ENCODE results near the gene HLA-DQA1.
"Not testable (repeated sequence)": the region's sequence is repeated elsewhere in the genome, so short reads cannot be mapped to it uniquely, and the experiment has no call there.

HLA-DQA1 gene

DNA sequence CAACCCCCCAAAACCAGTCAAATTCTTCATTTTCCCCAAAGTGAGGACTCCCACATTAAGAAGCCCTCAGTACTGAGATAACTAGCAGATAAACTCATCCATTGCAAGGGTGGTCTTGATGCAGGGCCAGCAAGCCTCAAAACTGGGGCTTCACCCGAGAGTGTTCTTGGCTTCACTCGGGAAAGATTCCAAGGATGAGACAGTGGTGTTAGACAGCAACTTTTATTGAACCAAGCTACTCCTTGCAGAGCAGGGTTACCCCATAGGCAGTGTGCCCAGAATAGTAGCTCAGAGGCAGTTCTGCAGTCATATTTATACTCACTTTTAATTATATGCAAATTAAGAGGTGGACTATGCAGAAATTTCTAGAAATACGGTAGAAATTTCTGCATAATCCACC lies 15.8 kb upstream of the HLA-DQA1 start:
- no peak for DNase-seq (ENCODE audit: low read depth in 1 of 2, low spot score in 1 of 2)

DNA sequence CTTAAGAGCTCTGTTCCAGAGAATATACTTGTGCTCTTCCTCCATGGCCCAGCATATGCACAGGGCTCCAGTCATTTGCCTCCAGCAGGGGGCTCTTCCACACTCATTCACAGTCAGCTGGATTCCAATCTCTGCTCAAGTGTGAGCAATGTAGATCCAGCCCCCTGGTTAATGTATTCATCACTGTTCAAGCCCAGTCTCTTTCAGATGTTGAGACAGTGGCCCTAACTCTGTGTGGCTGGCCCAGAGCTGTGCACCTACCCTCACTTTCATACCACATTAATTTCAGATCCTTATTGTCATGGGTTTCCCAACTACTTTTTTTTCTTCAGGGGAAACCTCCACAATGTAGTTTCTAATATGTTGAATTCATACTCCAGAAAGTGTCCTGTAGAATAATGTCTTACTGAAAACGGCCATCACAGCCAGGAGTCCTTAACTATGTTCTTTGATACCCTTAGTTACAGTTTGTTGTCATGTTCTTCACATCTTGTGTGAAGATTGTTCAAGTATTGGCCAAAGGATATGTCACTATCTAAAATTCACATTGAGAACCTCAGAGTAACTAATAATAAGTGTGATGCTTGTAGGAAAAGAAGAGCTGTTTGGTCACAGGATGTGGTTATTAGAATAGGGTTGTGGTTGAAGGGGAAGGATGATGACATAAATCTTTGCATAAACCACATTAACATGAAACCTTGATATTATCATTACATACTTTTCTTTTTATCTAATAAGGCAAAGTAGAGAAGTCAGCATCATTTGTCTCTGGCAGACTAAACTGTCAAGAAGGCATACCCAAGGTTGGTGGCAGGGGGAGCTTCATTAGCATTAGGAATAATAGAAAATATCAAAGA lies 14.4 kb upstream of the HLA-DQA1 start:
- DNase-seq (ENCODE audit: low read depth in 1 of 2, low spot score in 1 of 2) = peak in 1 of 2 donors; percentile 4

DNA sequence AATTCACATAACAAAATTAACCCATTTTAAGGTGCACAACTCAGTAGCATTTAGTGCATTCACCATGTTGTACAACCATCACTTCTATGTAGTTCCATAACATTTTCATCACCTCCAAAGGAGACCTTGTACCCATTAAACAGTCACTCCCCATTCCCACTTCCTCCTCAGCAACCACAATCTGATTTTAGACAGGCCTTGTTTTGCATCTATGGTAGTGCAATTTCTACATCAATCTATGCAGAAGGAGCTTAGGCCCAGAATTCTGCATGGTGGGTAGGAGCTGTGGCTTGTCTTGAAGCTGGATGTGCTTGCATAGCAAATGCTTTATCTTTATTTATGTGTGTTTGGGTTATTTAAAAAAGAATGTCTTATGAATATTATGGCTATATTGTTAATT lies 13.5 kb upstream of the HLA-DQA1 start:
- DNase-seq (ENCODE audit: low read depth in 1 of 2, low spot score in 1 of 2) = no peak

DNA sequence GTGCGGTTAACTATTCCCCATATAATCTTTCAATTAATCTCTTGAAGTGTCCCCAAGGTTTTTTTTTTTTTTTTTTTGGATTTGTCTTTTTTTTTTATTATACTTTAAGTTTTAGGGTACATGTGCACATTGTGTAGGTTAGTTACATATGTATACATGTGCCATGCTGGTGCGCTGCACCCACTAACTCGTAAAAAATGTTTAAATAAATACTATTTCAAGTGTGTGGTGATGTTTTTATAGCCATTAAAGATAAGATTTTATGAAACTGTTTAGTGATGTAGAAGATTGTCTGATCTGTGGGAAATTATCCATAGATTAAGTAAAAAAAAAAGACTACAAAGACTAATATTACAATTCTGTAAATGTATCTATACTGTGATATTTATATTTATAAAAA lies 12.6 kb upstream of the HLA-DQA1 start:
- DNase-seq (ENCODE audit: low read depth in 1 of 2, low spot score in 1 of 2) = no peak

DNA sequence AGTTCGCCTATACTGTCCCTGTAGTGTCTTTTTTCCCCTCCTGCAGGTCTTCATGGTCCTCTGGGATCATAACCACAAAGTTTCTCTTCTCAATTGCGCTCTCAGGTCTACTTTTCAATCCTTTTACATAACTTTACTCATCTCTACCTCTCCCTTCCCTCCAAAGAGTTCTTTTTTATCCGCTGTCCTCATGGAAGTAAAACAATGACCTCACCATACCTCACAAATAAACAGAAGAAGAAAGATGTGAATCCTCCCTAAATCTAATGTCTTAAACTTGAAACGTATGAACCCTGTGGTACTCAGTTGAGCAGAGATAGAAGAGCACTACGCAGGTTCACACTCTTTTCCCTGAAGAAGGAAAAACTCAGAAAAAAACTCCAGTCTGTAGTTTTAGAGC lies 12.1 kb upstream of the HLA-DQA1 start:
- DNase-seq (ENCODE audit: low read depth in 1 of 2, low spot score in 1 of 2) = no peak

DNA sequence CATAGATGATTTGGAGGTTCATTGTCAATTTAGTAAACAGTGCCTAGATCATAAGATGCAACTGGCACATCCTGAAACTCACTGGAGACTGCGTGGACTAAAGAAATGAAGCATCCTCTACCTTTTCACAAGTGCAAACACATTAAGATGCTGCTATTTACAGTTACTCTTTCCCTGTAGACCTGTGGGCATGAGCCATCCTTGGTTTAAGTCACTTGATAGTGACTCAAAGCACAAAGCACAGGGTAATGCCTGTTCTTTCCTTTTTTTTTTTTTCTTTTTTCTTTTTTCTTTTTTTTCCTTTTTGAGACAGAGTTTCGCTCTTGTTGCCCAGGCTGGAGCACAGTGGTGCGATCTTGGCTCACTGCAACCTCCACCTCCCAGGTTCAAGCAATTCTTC lies 10.0 kb upstream of the HLA-DQA1 start:
- no peak for DNase-seq (ENCODE audit: low read depth in 1 of 2, low spot score in 1 of 2)

DNA sequence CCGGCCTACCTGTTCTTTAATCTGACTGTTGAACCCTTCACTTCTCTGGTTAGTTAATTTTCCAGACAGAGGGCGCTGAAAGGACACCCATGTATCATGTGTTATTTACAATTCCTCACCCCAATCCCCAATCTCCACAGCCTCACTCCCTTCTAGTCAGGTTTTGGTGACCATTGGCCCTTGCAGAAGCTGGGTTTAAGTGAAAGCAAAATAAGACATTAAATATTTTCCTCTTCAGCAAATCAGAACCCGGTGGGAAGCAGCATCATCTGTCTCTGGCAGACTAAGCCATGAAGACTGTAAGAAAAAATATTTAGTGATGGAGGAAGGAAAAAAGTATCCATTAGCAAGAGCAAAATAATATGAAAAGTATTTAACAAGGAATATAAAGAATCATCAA lies 9.4 kb upstream of the HLA-DQA1 start:
- no peak for DNase-seq (ENCODE audit: low read depth in 1 of 2, low spot score in 1 of 2)

DNA sequence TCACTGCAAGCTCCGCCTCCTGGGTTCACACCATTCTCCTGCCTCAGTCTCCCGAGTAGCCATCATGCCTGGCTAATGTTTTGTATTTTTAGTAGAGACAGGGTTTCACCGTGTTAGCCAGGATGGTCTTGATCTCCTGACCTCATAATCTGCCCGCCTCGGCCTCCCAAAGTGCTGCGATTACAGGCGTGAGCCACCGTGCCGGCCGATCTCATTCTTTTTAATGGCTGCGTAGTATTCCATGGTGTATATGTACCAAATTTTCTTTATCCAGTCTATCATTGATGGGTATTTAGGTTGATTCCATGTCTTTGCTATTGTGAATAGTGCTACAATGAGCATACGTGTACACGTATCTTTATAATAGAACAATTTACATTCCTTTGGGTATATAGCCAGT lies 7.4 kb upstream of the HLA-DQA1 start:
- DNase-seq (ENCODE audit: low read depth in 1 of 2, low spot score in 1 of 2) = not testable (repeated sequence)

DNA sequence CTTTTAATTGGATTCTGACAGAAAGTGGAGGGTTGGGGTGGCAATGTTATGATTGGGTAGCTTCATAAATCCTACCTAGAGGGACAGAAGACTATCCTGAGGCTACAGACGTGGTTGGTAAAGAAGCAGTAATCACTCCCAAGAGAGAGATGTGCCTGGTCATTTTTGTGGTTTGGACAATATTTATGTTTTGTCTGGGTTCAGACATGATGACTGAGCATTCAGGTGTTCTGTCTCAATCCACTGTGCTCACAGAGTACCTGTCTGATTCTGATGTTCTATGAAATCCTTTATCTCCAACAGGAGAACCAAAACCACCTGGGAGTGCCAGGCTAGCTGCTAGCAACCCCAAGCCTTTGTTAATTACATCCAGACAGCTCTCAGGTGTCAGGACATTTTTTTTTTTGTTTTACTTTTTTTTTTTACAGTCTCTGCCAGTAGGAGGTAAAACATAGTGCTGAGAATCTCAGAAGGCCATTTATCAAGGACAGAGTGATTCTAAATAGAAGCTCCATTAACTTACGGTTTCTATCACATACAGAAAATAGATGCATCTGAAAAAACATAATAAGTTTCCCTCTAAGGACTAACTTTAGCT lies 1.6 kb upstream of the HLA-DQA1 start:
- no peak for DNase-seq (ENCODE audit: low read depth in 1 of 2, low spot score in 1 of 2)

DNA sequence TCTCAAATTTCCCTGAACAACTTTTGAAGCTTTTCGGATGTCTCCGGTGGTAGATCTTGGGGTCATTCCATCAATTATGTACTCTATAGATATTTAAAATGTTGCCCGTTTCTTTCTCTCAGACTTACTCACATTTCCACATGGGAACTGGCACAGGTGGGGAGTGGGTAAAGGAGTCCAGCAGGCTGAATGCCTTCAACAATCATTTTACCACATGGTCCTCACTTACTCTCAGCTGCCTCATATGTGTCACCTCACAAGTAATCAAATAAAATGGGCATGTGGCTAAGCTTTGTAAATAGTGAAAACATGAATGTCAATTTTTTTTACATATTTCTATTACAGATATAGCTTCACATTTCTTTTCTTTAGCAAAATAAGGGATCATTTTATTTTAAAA lies 677 bp downstream of the HLA-DQA1 start:
- DNase-seq (ENCODE audit: low read depth in 1 of 2, low spot score in 1 of 2) = no peak

DNA sequence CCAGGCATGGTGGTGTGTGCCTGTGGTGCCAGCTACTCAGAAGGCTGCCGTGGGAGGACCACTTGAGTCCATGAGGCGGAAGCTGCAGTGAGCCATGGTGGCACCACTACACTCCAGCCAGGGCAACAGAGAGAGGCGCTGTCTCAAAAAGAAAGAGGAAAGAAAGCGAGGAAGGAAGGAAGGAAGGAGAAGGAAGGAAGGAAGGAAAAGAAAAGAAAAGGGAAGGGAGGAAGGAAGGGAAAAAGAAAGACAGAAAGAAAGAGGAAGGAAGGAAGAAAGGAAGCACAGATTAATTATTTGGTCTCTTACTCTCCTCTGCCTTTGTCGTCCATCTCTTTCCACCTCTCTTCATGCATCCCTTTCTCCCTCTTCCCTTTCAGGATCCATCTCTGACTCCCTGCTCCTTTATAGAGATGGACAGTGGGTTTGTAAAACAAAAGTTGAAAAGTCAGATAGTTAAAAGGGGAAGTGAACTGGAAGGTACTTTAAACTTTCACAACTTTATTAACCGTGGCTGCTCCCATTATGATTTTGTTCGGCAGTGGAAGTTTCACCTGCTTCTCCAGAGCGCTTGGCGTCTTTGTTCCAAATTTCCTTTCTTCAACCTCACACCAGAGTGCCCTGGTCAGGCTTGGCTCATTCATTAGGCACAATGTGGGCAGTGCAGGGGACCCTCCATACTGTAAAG lies 1.5 kb downstream of the HLA-DQA1 start:
- no peak for DNase-seq (ENCODE audit: low read depth in 1 of 2, low spot score in 1 of 2)

DNA sequence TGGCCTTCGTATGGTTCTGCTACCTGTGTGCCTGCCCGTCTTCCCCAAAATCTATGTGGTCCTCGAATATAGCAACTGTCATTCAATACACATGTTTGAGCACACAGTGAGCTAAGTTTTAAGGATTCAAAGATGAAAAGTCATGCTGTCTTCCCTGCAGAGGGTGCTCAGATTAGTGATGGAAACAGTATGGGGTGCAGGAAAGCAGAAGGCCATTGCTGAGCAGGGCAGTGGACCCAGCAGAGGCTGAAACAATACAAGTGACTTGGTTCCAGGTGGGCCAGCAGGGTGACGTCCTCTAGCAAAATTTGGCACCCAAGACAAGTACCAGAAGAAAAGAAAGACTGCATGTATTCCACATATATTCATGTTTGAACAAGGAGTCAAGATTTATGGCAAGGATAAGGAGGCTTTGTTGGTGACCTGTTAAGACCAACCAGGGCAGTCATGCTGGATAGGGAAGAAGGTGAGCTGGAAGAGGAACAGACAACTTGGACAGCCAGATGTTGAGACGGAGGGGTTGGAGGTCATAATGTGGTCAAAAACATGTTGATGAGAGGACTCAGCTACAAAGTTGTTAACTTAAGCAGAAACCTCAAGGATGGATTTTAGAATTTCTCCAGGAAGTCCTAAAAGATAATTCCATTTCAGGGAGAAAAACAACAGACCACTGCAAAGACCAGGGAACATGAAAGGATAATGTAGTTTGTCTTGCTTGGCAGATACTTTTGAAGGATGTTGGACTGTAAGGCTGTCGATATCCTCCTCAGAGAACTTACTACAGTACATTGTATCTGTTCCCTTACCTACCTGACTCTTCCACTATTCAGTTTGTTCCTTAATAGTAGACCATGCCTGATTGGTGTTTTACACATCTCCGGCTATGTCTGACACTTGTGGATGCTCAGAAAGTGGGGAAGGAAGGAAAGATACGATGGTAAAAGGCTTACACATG lies 2.5 kb downstream of the HLA-DQA1 start:
- DNase-seq (ENCODE audit: low read depth in 1 of 2, low spot score in 1 of 2) = no peak

DNA sequence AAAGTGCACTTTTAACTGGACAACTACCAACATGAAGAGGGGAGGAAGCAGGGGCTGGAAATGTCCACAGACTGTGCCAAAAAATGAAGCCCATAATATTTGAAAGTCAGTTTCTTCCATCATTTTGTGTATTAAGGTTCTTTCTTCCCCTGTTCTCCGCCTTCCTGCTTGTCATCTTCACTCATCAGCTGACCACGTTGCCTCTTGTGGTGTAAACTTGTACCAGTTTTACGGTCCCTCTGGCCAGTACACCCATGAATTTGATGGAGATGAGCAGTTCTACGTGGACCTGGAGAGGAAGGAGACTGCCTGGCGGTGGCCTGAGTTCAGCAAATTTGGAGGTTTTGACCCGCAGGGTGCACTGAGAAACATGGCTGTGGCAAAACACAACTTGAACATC lies 3.9 kb downstream of the HLA-DQA1 start:
- no peak for DNase-seq (ENCODE audit: low read depth in 1 of 2, low spot score in 1 of 2)

DNA sequence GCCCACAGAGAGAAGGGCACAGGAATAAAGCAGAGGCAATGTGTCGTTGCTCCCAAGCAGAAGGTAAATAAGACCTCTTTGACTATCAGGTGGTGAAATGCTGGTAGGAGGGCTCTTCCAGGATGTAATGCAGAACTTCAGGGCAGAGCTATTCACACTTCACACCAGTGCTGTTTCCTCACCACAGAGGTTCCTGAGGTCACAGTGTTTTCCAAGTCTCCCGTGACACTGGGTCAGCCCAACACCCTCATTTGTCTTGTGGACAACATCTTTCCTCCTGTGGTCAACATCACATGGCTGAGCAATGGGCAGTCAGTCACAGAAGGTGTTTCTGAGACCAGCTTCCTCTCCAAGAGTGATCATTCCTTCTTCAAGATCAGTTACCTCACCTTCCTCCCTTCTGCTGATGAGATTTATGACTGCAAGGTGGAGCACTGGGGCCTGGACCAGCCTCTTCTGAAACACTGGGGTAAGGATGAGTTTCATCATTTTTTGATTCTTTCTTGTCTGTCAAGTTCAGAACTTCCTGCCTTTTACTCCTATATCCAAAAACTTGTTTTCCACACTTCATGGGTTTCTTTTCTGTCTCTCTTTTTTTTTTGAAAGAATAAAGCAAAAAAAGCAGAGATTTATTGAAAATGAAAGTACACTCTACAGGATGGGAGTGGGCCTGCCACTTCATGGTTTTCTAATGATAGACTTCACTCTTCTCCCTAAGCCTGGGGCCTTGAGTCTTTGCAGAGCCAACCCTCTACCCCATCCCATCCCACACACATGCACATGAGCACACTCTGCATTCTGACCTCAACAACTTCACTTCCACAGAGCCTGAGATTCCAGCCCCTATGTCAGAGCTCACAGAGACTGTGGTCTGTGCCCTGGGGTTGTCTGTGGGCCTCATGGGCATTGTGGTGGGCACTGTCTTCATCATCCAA lies 4.8 kb downstream of the HLA-DQA1 start:
- not testable (repeated sequence) for DNase-seq (ENCODE audit: low read depth in 1 of 2, low spot score in 1 of 2)

DNA sequence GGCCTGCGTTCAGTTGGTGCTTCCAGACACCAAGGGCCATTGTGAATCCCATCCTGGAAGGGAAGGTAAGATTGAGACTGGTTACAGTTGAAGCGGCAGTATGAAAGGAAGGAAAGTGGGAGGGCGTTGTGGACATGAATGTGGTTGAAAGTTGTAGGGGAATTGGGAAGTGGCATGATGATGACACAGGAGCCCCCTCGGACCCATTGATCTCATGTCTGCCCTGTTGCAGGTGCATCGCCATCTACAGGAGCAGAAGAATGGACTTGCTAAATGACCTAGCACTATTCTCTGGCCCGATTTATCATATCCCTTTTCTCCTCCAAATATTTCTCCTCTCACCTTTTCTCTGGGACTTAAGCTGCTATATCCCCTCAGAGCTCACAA lies 5.5 kb downstream of the HLA-DQA1 start:
- DNase-seq (ENCODE audit: low read depth in 1 of 2, low spot score in 1 of 2) = no peak

DNA sequence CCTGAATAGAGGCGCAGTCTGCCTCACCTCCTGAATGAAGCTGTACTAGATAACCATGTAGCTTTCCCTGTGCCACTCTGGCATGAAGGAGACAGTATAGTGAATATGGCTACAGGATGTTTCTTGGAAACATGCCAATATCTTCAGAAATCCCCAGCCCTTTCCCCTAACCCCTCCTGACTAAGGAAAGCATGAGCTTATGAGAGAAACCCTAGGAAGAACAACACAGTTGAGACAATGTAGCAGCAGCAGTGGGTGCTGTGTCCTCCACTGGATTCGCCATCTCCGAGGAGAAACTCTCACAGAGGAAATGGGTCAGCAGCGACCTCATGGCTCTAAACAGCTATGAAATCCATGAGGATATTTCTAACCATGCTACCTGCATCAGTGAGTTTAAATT lies 6.7 kb downstream of the HLA-DQA1 start:
- DNase-seq (ENCODE audit: low read depth in 1 of 2, low spot score in 1 of 2) = no peak

DNA sequence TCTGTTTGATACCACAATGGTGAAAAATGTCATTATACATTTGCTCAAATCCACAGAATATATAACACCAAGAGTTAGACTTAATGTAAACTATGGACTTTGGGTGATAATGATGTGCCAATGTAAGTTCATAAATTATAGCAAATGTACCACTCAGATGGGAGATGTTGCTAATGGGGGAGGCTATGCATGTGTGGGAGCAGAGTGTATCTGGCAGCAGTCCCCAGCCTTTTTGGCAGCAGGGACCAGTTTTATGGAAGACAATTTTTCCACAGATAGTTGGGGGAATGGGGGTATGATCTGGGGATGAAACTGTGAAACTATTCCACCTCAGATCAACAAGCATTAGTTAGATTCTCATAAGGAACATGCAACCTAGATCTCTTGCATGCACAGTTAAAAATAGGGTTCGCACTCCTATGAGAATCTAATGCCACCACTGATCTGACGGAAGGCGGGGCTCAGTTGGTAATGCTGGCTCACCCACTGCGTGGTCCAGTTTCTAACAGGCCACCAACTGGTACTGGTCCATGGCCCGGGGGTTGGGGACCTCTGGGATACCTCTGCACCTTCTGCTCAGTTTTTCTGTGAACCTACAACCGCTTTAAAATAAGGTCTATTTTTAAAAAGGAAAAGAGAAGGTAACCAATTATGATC lies 8.0 kb downstream of the HLA-DQA1 start:
- DNase-seq (ENCODE audit: low read depth in 1 of 2, low spot score in 1 of 2) = no peak

DNA sequence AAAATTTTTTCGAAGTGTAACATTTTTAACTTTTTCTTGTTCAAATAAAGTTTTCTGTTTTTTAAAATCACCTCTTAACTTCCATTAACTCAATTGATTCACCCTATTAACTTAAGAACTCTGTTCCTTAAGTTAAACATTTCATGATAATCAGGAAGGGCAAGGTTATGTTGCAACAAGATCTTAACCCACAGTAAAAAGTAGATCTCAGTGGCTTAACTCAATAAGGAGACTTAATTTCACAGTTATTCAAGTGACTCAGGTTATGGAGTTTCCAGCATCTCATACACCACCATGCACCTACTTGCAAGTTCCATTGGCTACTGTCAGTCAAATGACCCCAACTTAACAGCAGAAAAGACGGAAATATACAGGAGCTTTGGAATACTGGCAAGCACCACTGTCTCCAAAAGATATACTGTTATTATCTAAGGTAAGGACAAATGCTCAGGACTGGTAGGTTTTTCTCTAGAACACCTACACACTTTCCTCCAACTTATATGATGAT lies 18.1 kb downstream of the HLA-DQA1 start:
- no peak for DNase-seq (ENCODE audit: low read depth in 1 of 2, low spot score in 1 of 2)

DNA sequence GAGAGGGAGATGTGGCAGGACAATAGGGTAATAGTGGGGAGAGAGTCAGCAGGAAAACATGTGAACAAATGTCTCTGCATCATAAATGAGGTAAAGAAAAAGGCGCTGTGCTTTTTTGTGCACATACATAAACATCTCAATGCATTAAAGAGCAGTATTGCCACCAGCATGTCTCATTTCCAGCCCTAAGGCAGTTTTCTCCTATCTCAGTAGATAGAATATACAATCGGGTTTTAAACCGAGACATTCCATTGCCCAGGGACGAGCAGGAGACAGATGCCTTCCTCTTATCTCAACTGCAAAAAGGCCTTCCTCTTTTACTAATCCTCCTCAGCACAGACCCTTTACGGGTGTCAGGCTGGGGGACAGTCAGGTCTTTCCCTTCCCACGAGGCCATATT lies 20.1 kb downstream of the HLA-DQA1 start:
- not testable (repeated sequence) for DNase-seq (ENCODE audit: low read depth in 1 of 2, low spot score in 1 of 2)

Data from stimulated activated CD4-positive, alpha-beta T cell treated with anti-CD3 and anti-CD28 coated beads, Interleukin-15, amount 100 ng/mL, for 1 hour (primary cell).